ENCODE measurements around the gene KLF6.

DNA sequence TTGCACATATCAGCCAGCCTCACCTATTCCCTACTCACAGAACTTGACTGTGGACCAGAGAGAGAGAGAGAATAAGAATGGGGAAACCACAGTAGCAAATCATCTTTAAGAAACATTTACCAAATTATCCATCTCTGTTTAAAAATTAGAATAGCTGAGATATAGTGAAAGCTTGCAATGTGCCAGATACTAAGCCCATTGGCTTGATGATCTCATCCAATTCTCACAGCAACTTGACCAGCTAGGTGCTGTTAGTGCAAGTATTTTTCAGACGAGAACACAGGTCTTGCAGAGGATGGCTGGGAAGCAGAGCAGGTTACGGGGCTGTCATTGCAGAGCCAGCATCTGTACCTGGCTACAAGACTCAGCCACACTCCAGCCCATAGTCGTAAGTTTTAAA lies 50.9 kb downstream of the KLF6 start:
- TF ChIP-seq, protein P1, sequence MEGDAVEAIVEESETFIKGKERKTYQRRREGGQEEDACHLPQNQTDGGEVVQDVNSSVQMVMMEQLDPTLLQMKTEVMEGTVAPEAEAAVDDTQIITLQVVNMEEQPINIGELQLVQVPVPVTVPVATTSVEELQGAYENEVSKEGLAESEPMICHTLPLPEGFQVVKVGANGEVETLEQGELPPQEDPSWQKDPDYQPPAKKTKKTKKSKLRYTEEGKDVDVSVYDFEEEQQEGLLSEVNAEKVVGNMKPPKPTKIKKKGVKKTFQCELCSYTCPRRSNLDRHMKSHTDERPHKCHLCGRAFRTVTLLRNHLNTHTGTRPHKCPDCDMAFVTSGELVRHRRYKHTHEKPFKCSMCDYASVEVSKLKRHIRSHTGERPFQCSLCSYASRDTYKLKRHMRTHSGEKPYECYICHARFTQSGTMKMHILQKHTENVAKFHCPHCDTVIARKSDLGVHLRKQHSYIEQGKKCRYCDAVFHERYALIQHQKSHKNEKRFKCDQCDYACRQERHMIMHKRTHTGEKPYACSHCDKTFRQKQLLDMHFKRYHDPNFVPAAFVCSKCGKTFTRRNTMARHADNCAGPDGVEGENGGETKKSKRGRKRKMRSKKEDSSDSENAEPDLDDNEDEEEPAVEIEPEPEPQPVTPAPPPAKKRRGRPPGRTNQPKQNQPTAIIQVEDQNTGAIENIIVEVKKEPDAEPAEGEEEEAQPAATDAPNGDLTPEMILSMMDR (IDR thresholded peaks at IDR 0.05; ENCODE audit: insufficient read depth, low read depth, low read length) = no peak
- TF ChIP-seq EZH2 (IDR thresholded peaks at IDR 0.05; ENCODE audit: insufficient read depth, low read length) = no peak

Measured in astrocyte (in vitro differentiated cells and primary cell).